Karpas-422 (cell line): Measurements from ENCODE around the gene GNB1L. TPM values are rescaled to one million over a fixed set of nuclear protein-coding genes. Genes with fewer than 3 reads are reported as not detected.

ENCODE experiments used
- DNase-seq: peaks from one replicate; pipeline ENCODE4 v3.0.0-alpha.2; 2015
- H2AFZ ChIP-seq: fragments of 200-600 bp; sonication (generic); 2 replicates; pipeline ENCODE4 v1.6.1; 2014; ENCODE audit warnings: antibody characterized with exemption, low read length, mixed read lengths
- H3K27ac ChIP-seq: fragments of 200-600 bp; sonication (generic); 2 replicates; pipeline ENCODE4 v1.5.1; 2014; ENCODE audit warnings: mild to moderate bottlenecking, low read length, moderate library complexity
- H3K27me3 ChIP-seq: fragments of 200-600 bp; sonication (generic); 2 replicates; pipeline ENCODE4 v1.6.1; 2014; ENCODE audit warnings: low read length, mixed read lengths
- H3K36me3 ChIP-seq: fragments of 200-600 bp; sonication (generic); 2 replicates; pipeline ENCODE4 v1.6.1; 2014; ENCODE audit warnings: low read length, mixed read lengths; ENCODE audit not compliant: insufficient read depth
- H3K4me1 ChIP-seq: fragments of 200-600 bp; sonication (generic); 2 replicates; pipeline ENCODE4 v1.6.1; 2014; ENCODE audit warnings: mild to moderate bottlenecking, low read length, mixed read lengths
- H3K4me2 ChIP-seq: fragments of 200-600 bp; sonication (generic); 2 replicates; pipeline ENCODE4 v1.6.1; 2014; ENCODE audit warnings: low read length, low read depth, mild to moderate bottlenecking; ENCODE audit not compliant: poor library complexity, severe bottlenecking
- H3K4me3 ChIP-seq: fragments of 200-600 bp; sonication (generic); 2 replicates; pipeline ENCODE4 v1.5.1; 2014; ENCODE audit warnings: mild to moderate bottlenecking, antibody characterized with exemption, low read length, mixed read lengths
- H3K79me2 ChIP-seq: fragments of 200-600 bp; sonication (generic); 2 replicates; pipeline ENCODE4 v1.6.1; 2014; ENCODE audit warnings: mild to moderate bottlenecking, low read length, mixed read lengths
- H3K9ac ChIP-seq: fragments of 200-600 bp; sonication (generic); 2 replicates; pipeline ENCODE4 v1.6.0; 2014; ENCODE audit warnings: low read length
- H3K9me2 ChIP-seq: fragments of 200-600 bp; sonication (generic), shearing (Covaris generic); replicated peaks from 2 replicates; pipeline ENCODE4 v1.6.0; 2014; ENCODE audit warnings: mild to moderate bottlenecking, low read length, moderate library complexity; ENCODE audit not compliant: insufficient read depth
- H3K9me3 ChIP-seq: fragments of 300-700, 200-600 bp; sonication (generic); 2 replicates; pipeline ENCODE4 v1.6.1; 2014; ENCODE audit warnings: low read length, mixed read lengths
- H4K20me1 ChIP-seq: fragments of 200-600 bp; sonication (generic); 2 replicates; pipeline ENCODE4 v1.6.1; 2014; ENCODE audit warnings: mild to moderate bottlenecking, antibody characterized with exemption, low read length, low read depth; ENCODE audit not compliant: insufficient read depth
- total RNA-seq: library from RNA; depleted of rRNA; stranded (reverse); fragments of >200 nt; shearing (Covaris generic); gene quantifications from 2 replicates; pipeline ENCODE4 v1.2.3, GENCODE V29; 2014; ENCODE audit warnings: low replicate concordance

GNB1L gene
- total RNA-seq, 1 experiment from 2014 or later = 4.4 TPM

DNA sequence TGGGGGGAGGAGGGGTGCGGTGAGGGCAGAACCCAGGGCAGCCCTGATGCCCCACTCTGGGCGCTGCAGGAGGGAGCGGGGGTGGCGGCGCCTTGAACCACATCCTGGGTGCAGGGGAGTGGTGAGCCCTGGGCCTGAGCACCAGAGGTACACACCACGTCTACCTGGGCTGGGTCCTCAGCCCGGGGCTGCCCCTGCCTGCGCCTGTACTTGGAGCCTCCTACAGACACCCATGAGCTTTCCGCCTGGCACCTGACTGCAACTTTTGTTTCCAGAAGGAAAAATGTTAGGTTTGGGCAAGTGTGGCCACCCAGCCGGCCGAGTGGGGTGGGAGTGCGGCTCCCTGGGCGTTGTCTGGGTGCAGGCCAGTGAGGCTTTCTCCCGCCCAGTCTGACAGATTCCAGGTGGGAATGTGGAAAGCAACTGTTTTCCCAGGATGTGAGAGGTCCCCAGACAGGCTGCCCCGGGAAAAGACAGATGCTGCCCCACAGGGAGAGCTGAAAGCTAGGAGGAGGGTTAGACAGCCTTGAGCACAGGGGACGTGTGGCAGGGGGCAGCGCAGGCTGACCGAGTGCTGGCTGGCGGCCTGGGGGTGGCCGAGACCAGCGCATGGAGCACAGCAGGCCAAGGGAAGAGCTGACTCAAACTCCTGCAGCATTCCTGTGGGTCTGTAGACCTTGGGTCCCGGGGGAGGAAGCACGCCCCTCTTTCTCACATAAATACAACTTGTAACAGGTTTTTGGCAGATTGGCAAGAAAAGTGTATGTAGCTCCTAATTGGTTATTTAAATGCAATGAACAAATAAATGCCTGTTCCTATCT lies 44.1 kb downstream of the GNB1L start:
- no peaks in the 10 kb centered on the region for H4K20me1 ChIP-seq
- H3K4me1 ChIP-seq = no peaks in the 10 kb centered on the region
- no peak for DNase-seq
- H3K9ac ChIP-seq = no peak overlapping the region
- H3K4me2 ChIP-seq = no peak overlapping the region
- H3K9me3 ChIP-seq = no peaks in the 10 kb centered on the region
- H2AFZ ChIP-seq = no peak overlapping the region
- no peaks in the 10 kb centered on the region for H3K36me3 ChIP-seq
- H3K27ac ChIP-seq = no peak overlapping the region
- H3K4me3 ChIP-seq = no peak overlapping the region
- H3K27me3 ChIP-seq = no peaks in the 10 kb centered on the region
- no peaks in the 10 kb centered on the region for H3K79me2 ChIP-seq
- H3K9me2 ChIP-seq = no peaks in the 10 kb centered on the region

DNA sequence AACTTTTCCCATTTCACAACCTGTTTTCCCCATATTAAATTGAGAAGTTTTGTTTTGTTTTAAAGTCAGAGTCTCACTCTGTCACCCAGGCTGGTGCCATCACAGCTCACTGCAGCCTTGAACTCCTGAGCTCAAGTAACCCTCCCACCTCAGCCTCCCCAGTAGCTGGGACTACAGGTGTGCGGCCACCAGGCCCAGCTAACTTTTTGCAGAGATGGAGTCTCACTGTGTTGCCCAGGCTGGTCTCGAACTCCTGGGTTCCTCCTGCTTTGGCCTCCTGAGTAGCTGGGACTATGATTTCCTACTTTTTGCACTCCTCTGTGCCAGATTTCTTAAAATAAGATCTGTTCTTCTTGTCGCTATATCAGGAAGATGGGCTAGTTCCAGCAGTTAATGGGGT lies 44.9 kb downstream of the GNB1L start:
- H3K36me3 ChIP-seq = no peaks in the 10 kb centered on the region
- H3K9ac ChIP-seq = no peak overlapping the region
- H3K27me3 ChIP-seq = no peaks in the 10 kb centered on the region
- no peak overlapping the region for H2AFZ ChIP-seq
- no peaks in the 10 kb centered on the region for H3K9me3 ChIP-seq
- H3K4me2 ChIP-seq = no peak overlapping the region
- H4K20me1 ChIP-seq = no peaks in the 10 kb centered on the region
- no peak overlapping the region for H3K27ac ChIP-seq
- H3K79me2 ChIP-seq = no peaks in the 10 kb centered on the region
- H3K4me3 ChIP-seq = no peak overlapping the region
- H3K4me1 ChIP-seq = no peaks in the 10 kb centered on the region
- no peaks in the 10 kb centered on the region for H3K9me2 ChIP-seq
- DNase-seq = no peak

DNA sequence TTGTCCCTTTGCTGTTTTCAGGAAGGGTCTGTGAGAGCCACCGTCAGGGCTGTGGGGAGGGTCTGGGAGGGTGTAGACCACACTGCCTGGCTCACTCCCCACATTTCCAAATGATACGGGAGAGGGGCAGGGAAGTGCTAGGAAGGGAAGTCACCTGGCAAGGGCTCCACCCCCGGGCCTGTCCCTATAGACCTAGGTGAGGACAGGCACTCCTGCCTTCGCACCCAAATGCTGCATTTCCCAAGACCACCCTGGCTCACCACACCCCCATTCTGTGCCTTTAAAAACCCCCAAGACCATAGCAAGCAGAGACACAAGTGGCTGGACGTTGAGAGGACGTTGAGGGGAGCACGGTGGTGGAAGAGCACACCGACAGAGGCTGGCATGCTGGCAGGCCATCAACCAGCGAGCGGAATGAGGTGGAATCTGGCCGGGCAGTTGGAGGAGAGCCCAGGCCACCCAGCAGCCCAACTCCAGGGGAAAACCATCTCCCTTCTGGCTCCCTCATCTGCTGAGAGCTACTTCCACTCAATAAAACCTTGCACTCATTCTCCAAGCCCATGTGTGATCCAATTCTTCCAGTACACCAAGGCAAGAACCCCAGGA lies 45.7 kb downstream of the GNB1L start:
- no peaks in the 10 kb centered on the region for H3K9me2 ChIP-seq
- DNase-seq = no peak
- H3K9ac ChIP-seq = no peak overlapping the region
- no peaks in the 10 kb centered on the region for H3K4me1 ChIP-seq
- no peak overlapping the region for H3K4me2 ChIP-seq
- H3K27ac ChIP-seq = no peak overlapping the region
- H2AFZ ChIP-seq = no peak overlapping the region
- H3K9me3 ChIP-seq = no peaks in the 10 kb centered on the region
- no peaks in the 10 kb centered on the region for H3K36me3 ChIP-seq
- H3K79me2 ChIP-seq = no peaks in the 10 kb centered on the region
- no peaks in the 10 kb centered on the region for H4K20me1 ChIP-seq
- H3K4me3 ChIP-seq = no peak overlapping the region
- H3K27me3 ChIP-seq = no peaks in the 10 kb centered on the region

DNA sequence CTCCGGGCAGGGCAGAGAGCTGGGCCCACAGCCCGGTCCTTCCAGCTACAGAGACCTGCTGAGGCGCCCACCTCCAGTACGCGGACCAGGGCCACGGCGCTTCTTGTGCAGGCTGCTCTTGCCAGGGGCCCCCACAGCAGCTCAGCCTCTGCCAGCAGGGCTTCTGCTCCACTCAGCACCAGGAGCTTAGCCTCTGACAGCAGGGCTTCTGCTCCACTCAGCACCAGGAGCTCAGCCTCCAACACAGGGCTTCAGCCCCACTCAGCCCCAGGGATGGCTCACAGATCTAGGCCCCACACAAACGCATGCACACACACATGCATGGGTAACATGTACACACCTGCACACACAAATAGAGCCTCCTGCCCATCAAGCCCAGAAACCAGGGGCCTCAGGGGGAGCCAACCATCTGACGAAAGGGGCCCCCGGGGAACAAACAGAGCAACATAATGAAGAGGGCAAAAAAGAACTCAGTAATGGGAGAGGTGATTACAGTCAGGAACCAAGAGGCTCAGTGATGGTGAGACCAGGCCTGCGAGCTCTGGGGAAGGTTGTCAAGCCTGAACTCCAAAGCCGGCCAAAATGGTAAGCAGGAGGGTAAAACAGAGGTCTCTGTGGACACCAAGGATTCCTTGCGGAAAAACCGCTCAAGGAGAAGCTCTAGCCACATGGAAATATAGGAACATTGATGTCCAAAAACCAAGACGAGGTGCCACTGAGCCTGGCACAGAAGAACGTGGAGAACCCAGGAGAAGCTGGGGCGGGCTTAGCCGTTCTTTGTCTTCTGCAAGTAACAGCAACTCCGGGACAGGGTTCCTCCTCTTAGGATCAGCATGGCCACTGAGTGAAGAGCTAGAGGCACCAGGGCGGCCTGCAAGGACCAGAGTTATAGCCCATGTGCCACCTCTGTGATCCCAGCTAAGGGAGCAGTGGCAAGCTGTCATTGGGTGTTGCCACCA lies 46.5 kb downstream of the GNB1L start:
- Histone ChIP-seq H3K36me3 (no peaks in the 10 kb centered on the region), H3K9ac (no peak overlapping the region), H4K20me1 (no peaks in the 10 kb centered on the region), H3K4me2 (no peak overlapping the region), H3K27me3 (no peaks in the 10 kb centered on the region), H3K4me1 (no peaks in the 10 kb centered on the region), H3K27ac (no peak overlapping the region), H3K4me3 (no peak overlapping the region), H3K79me2 (no peaks in the 10 kb centered on the region), H2AFZ (no peak overlapping the region), H3K9me3 (no peaks in the 10 kb centered on the region), H3K9me2 (no peaks in the 10 kb centered on the region)
- DNase-seq = no peak

DNA sequence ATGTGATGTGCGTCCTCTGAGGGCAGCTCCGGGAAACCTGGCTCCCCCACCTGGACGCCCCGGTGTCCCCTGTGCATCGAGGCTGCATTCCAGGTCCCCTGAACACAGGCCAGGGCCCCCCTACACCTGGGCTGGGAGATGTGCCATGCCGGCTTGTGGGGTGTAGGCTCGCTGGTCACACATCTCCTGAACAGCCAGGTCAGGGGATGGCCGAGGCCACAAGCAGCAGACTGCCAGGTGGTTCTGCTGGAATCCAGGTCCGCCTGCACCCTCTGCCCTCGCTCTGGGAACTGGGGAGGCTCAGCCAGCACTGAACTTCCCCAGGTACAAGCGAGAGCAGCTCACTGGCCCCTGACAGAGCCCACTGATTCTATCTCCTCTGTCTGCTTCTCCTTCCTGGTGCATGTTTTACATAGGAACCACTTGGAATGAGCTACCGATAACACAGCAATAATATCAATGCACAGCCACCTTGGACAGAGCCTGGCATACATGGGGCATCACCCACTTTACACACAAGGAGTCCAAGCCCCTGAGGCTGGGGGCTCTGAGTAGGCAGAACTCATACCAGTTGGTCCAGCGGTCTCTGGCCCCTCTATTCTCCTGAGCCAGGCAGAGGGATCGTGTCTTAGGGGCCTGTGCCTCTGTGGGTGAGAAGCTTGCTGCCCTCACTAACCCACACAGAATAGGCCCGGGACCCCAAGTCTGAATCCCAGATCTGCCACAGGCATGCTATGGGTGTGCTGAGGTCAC lies 47.3 kb downstream of the GNB1L start:
- no peaks in the 10 kb centered on the region for H4K20me1 ChIP-seq
- H3K4me2 ChIP-seq = no peak overlapping the region
- no peak overlapping the region for H2AFZ ChIP-seq
- no peaks in the 10 kb centered on the region for H3K27me3 ChIP-seq
- no peaks in the 10 kb centered on the region for H3K4me1 ChIP-seq
- H3K27ac ChIP-seq = no peak overlapping the region
- no peak for DNase-seq
- no peaks in the 10 kb centered on the region for H3K79me2 ChIP-seq
- no peak overlapping the region for H3K4me3 ChIP-seq
- H3K9ac ChIP-seq = no peak overlapping the region
- H3K36me3 ChIP-seq = no peaks in the 10 kb centered on the region
- no peaks in the 10 kb centered on the region for H3K9me2 ChIP-seq
- H3K9me3 ChIP-seq = no peaks in the 10 kb centered on the region

DNA sequence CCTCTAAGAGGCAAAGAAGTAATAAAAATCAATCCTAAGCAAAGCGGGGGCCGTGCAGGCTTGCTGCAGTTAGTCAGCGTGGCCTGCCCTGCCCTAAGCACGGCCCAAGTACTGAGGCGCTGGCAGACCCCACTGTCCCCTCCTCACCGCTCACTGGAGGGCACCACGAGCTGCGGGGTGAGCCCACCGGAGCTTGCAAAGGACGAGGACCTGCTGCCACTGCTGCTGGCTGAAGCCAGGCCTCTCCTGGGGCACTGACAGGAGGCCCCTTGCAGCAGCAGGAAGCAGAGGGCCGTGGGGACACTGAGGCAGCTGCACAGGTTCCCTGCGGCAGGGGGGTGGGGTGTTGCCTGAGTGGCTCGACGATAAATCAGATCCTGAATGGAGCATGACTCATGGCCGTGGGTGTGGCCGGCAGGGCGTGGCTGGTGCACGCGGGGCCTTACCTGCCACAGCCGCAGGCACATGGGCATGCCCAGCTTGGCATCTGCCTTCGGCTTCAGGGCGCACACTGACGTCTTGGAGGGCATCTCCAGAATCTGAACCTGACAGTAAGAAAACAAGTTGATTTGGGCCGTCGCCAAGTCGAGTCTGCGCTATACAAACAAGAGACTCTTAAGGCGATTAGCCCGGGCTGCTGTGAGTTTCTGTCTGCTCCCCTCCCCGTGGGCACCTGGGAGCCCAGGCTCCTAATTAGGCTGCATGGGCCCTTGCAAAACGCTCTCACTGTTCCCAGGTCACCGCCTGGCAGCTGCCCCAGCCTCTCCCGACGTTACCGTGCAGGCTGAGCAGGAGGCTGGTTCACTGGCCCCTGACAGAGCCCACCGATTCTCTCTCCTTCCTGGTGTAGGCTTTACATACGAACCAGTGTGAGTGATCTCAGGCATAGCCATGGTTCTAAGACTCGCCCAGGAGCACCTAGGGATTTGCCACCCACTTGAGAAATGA lies 48.2 kb downstream of the GNB1L start:
- Histone ChIP-seq H3K9me2 (no peaks in the 10 kb centered on the region), H3K36me3 (no peaks in the 10 kb centered on the region), H3K79me2 (no peaks in the 10 kb centered on the region), H3K4me3 (no peak overlapping the region), H3K9me3 (no peaks in the 10 kb centered on the region), H3K27me3 (no peaks in the 10 kb centered on the region), H4K20me1 (no peaks in the 10 kb centered on the region), H3K9ac (no peak overlapping the region), H3K4me2 (no peak overlapping the region), H3K4me1 (no peaks in the 10 kb centered on the region), H2AFZ (no peak overlapping the region), H3K27ac (no peak overlapping the region)
- DNase-seq = no peak

DNA sequence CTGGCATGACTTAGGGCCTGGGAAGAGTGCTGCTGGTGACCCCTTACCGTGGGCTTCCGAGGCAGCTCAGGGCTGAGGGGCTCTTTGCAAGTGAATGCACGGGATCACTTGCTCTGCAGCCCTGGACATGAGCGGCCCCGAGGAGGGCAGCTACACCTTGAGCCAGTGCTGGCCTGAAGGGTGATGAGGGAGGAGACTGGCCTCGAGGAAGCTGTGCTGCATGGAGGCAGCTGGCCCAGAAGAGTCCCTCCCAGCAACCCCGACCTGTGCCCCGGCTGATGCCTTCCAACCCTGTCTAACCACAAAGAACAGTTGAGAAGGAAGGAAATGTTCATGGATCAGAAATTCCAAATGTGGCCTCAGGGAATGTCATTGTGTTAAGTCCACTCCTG lies 48.9 kb downstream of the GNB1L start:
- no peaks in the 10 kb centered on the region for H3K79me2 ChIP-seq
- no peaks in the 10 kb centered on the region for H3K27me3 ChIP-seq
- H4K20me1 ChIP-seq = no peaks in the 10 kb centered on the region
- H3K4me2 ChIP-seq = no peak overlapping the region
- no peaks in the 10 kb centered on the region for H3K4me1 ChIP-seq
- no peak overlapping the region for H2AFZ ChIP-seq
- H3K36me3 ChIP-seq = no peaks in the 10 kb centered on the region
- H3K4me3 ChIP-seq = no peak overlapping the region
- no peak overlapping the region for H3K9ac ChIP-seq
- H3K9me2 ChIP-seq = no peaks in the 10 kb centered on the region
- DNase-seq = no peak
- H3K27ac ChIP-seq = no peak overlapping the region
- no peaks in the 10 kb centered on the region for H3K9me3 ChIP-seq
